Mammary epithelial cell (primary cell): ENCODE measurements around the gene CAMK1G.

ENCODE experiments used
- CTCF ChIP-seq, 2 donors: IDR thresholded peaks in 1 of 2; conservative IDR thresholded peaks in 1 of 2; 2 replicates each; pipeline ENCODE4 v1.5.1; 2011 to 2012; ENCODE audit warnings: inconsistent platforms in 2 of 2, low read length in 2 of 2, mild to moderate bottlenecking in 2 of 2, control low read depth in 1 of 2, low read depth in 1 of 2; ENCODE audit not compliant: insufficient read depth in 1 of 2; ENCODE audit errors: extremely low read depth in 1 of 2
- EZH2 ChIP-seq: IDR thresholded peaks from 2 replicates; pipeline ENCODE4 v1.6.1; 2012; ENCODE audit warnings: low read length, inconsistent platforms, borderline replicate concordance

GRCh38 chr1:209583408-209583807, at the start of gene CAMK1G:
- no peak for TF ChIP-seq CTCF (conservative IDR thresholded peaks at IDR 0.05 in 1 of 2, IDR thresholded peaks at IDR 0.05 in 1 of 2; ENCODE audit: extremely low read depth in 1 of 2, insufficient read depth in 1 of 2, low read depth in 1 of 2, low read length in 2 of 2)
- no peak for TF ChIP-seq EZH2
